Transverse colon (tissue), 3 donors: ENCODE measurements around the gene PPP1R37.

Experiments
- CTCF ChIP-seq, 5 experiments: fragments of 200-600 bp in 3 of 5; fragments of 450-650 bp in 2 of 5; sonication (generic) in 3 of 5; IDR thresholded peaks; 1 replicate in 2 of 5; 2 replicates in 3 of 5; pipeline ENCODE4 v1.5.1; 2016 to 2017; ENCODE audit warnings: antibody characterized with exemption in 5 of 5, inconsistent platforms in 3 of 5, mild to moderate bottlenecking in 2 of 5, moderate library complexity in 1 of 5
- POLR2A ChIP-seq: fragments of 450-650 bp; IDR thresholded peaks from one replicate; pipeline ENCODE4 v1.6.1; 2016; ENCODE audit warnings: antibody characterized with exemption, mild to moderate bottlenecking, moderate library complexity

- TF ChIP-seq CTCF (IDR thresholded peaks at IDR 0.05), result no peak
- TF ChIP-seq POLR2A, result no peak
Measured at GRCh38 chr19:45068041-45068440, 24.9 kb upstream of the PPP1R37 start.
